ENCODE measurements around the gene SMAD7. TPM values are rescaled to one million over a fixed set of nuclear protein-coding genes. Genes with fewer than 3 reads are reported as not detected.
A peak's percentile ranks its signal among the peaks of the same experiment; 100 is the strongest.

Gene SMAD7
- total and polyA plus RNA-seq, 2 experiments from 2014 or later: 6.8 to 51.7 TPM

GRCh38 chr18:48959551-48959920 is 8.8 kb upstream of the SMAD7 start:
- no peaks in the 10 kb centered on the region for H3K9me3 ChIP-seq (ENCODE audit: low read depth)
- H3K9me2 ChIP-seq (ENCODE audit: insufficient read depth): no peaks in the 10 kb centered on the region
- no peak overlapping the region for H3K4me2 ChIP-seq (ENCODE audit: unreplicated experiment)
- no peaks in the 10 kb centered on the region for H3K36me3 ChIP-seq (ENCODE audit: low read depth)
- H3K79me2 ChIP-seq (ENCODE audit: insufficient read depth): no peaks in the 10 kb centered on the region
- no peaks in the 10 kb centered on the region for H4K20me1 ChIP-seq (ENCODE audit: insufficient read depth)
- H3K27ac ChIP-seq: no peak overlapping the region
- H3K4me3 ChIP-seq: no peak overlapping the region
- 81 to 86% methylated on average over 7 of the region's 7 CpGs for WGBS, 2 experiments (ENCODE audit: low coverage in 1 of 2, low lambda C conversion rate in 2 of 2, missing lambda C conversion rate in 2 of 2)
- in situ Hi-C loops (cut with MboI): no loop called here
- TF ChIP-seq EZH2 (IDR thresholded peaks at IDR 0.05; ENCODE audit: insufficient read depth, poor library complexity, severe bottlenecking) (no peak), EZH2phosphoT487 (IDR thresholded peaks at IDR 0.05; ENCODE audit: insufficient read depth, low read depth) (no peak)
- peaks cover 60% of the 10 kb centered on the region for H3K4me1 ChIP-seq (ENCODE audit: insufficient read depth)
- H2AFZ ChIP-seq: no peak overlapping the region
- peaks cover 38% of the 10 kb centered on the region for H3F3A ChIP-seq (ENCODE audit: insufficient read depth)
- H3K27me3 ChIP-seq (replicated peaks; ENCODE audit: insufficient read depth): no peaks in the 10 kb centered on the region
- H3K9ac ChIP-seq: no peak overlapping the region
- no peak for DNase-seq

GRCh38 chr18:48958951-48959350 is 8.2 kb upstream of the SMAD7 start:
- Histone ChIP-seq H3K27me3 (replicated peaks; ENCODE audit: insufficient read depth) (no peaks in the 10 kb centered on the region), H3K4me1 (ENCODE audit: insufficient read depth) (peaks cover 63% of the 10 kb centered on the region), H3K4me2 (ENCODE audit: unreplicated experiment) (no peak overlapping the region), H2AFZ (no peak overlapping the region), H3K9me2 (ENCODE audit: insufficient read depth) (no peaks in the 10 kb centered on the region), H3K9me3 (ENCODE audit: low read depth) (no peaks in the 10 kb centered on the region), H3F3A (ENCODE audit: insufficient read depth) (peaks cover 44% of the 10 kb centered on the region), H3K36me3 (ENCODE audit: low read depth) (no peaks in the 10 kb centered on the region), H4K20me1 (ENCODE audit: insufficient read depth) (no peaks in the 10 kb centered on the region), H3K79me2 (ENCODE audit: insufficient read depth) (peaks cover 3% of the 10 kb centered on the region), H3K4me3 (no peak overlapping the region), H3K9ac (no peak overlapping the region), H3K27ac (no peak overlapping the region)
- in situ Hi-C loops (cut with MboI): no loop called here
- TF ChIP-seq EZH2 (IDR thresholded peaks at IDR 0.05; ENCODE audit: insufficient read depth, poor library complexity, severe bottlenecking) (no peak), EZH2phosphoT487 (IDR thresholded peaks at IDR 0.05; ENCODE audit: insufficient read depth, low read depth) (no peak)
- no peak for DNase-seq
- WGBS, 2 experiments (ENCODE audit: low coverage in 1 of 2, low lambda C conversion rate in 2 of 2, missing lambda C conversion rate in 2 of 2): 97 to 98% methylated on average over 6 of the region's 6 CpGs

- peaks cover 54% of the 10 kb centered on the region for H3F3A ChIP-seq (ENCODE audit: insufficient read depth)
- peaks cover 69% of the 10 kb centered on the region for H3K4me1 ChIP-seq (ENCODE audit: insufficient read depth)
- H2AFZ ChIP-seq: no peak overlapping the region
- H3K9me3 ChIP-seq (ENCODE audit: low read depth): no peaks in the 10 kb centered on the region
- TF ChIP-seq EZH2 (IDR thresholded peaks at IDR 0.05; ENCODE audit: insufficient read depth, poor library complexity, severe bottlenecking) (no peak), EZH2phosphoT487 (IDR thresholded peaks at IDR 0.05; ENCODE audit: insufficient read depth, low read depth) (no peak)
- peak overlapping the region; percentile 96 for H3K27ac ChIP-seq
- H3K4me3 ChIP-seq: no peak overlapping the region
- H3K4me2 ChIP-seq (ENCODE audit: unreplicated experiment): peak overlapping the region; percentile 5
- peak overlapping the region; percentile 80 for H3K9ac ChIP-seq
- no peaks in the 10 kb centered on the region for H3K36me3 ChIP-seq (ENCODE audit: low read depth)
- 5 to 10% methylated on average over 4 of the region's 4 CpGs for WGBS, 2 experiments (ENCODE audit: low coverage in 1 of 2, low lambda C conversion rate in 2 of 2, missing lambda C conversion rate in 2 of 2)
- H4K20me1 ChIP-seq (ENCODE audit: insufficient read depth): no peaks in the 10 kb centered on the region
- in situ Hi-C loops (cut with MboI): no loop called here
- DNase-seq: peak; percentile 69
- H3K79me2 ChIP-seq (ENCODE audit: insufficient read depth): peaks cover 14% of the 10 kb centered on the region
- no peaks in the 10 kb centered on the region for H3K9me2 ChIP-seq (ENCODE audit: insufficient read depth)
- H3K27me3 ChIP-seq (replicated peaks; ENCODE audit: insufficient read depth): no peaks in the 10 kb centered on the region
These were observed 6.9 kb upstream of the SMAD7 start for GRCh38 chr18:48957616-48958015.

GRCh38 chr18:48957136-48957535 is 6.4 kb upstream of the SMAD7 start:
- Histone ChIP-seq H3K9me3 (ENCODE audit: low read depth) (no peaks in the 10 kb centered on the region), H3K79me2 (ENCODE audit: insufficient read depth) (peaks cover 14% of the 10 kb centered on the region), H3K9me2 (ENCODE audit: insufficient read depth) (no peaks in the 10 kb centered on the region), H3F3A (ENCODE audit: insufficient read depth) (peaks cover 54% of the 10 kb centered on the region), H3K4me3 (no peak overlapping the region), H3K27me3 (replicated peaks; ENCODE audit: insufficient read depth) (no peaks in the 10 kb centered on the region), H2AFZ (no peak overlapping the region), H3K9ac (peak overlapping the region; percentile 80), H4K20me1 (ENCODE audit: insufficient read depth) (no peaks in the 10 kb centered on the region), H3K4me1 (ENCODE audit: insufficient read depth) (peaks cover 69% of the 10 kb centered on the region), H3K27ac (peak overlapping the region; percentile 96), H3K36me3 (ENCODE audit: low read depth) (no peaks in the 10 kb centered on the region), H3K4me2 (ENCODE audit: unreplicated experiment) (peak overlapping the region; percentile 63)
- no peak for TF ChIP-seq EZH2 (IDR thresholded peaks at IDR 0.05; ENCODE audit: insufficient read depth, poor library complexity, severe bottlenecking)
- TF ChIP-seq EZH2phosphoT487 (IDR thresholded peaks at IDR 0.05; ENCODE audit: insufficient read depth, low read depth): no peak
- 5 to 12% methylated on average over 8 of the region's 8 CpGs for WGBS, 2 experiments (ENCODE audit: low coverage in 1 of 2, low lambda C conversion rate in 2 of 2, missing lambda C conversion rate in 2 of 2)
- peak; percentile 92 for DNase-seq
- in situ Hi-C loops (cut with MboI): no loop called here

GRCh38 chr18:48956356-48956755 is 5.6 kb upstream of the SMAD7 start:
- Histone ChIP-seq H3K4me2 (ENCODE audit: unreplicated experiment) (peak overlapping the region; percentile 63), H3K79me2 (ENCODE audit: insufficient read depth) (peaks cover 17% of the 10 kb centered on the region), H3F3A (ENCODE audit: insufficient read depth) (peaks cover 54% of the 10 kb centered on the region), H3K9me2 (ENCODE audit: insufficient read depth) (no peaks in the 10 kb centered on the region), H3K4me1 (ENCODE audit: insufficient read depth) (peaks cover 65% of the 10 kb centered on the region), H3K36me3 (ENCODE audit: low read depth) (no peaks in the 10 kb centered on the region), H3K27me3 (replicated peaks; ENCODE audit: insufficient read depth) (no peaks in the 10 kb centered on the region), H4K20me1 (ENCODE audit: insufficient read depth) (no peaks in the 10 kb centered on the region), H3K4me3 (peak overlapping the region; percentile 35), H2AFZ (no peak overlapping the region), H3K27ac (peak overlapping the region; percentile 96), H3K9ac (peak overlapping the region; percentile 80), H3K9me3 (ENCODE audit: low read depth) (no peaks in the 10 kb centered on the region)
- TF ChIP-seq EZH2phosphoT487 (IDR thresholded peaks at IDR 0.05; ENCODE audit: insufficient read depth, low read depth) (no peak), EZH2 (IDR thresholded peaks at IDR 0.05; ENCODE audit: insufficient read depth, poor library complexity, severe bottlenecking) (no peak)
- in situ Hi-C loops (cut with MboI): no loop called here
- DNase-seq: peak; percentile 89
- WGBS, 2 experiments (ENCODE audit: low coverage in 1 of 2, low lambda C conversion rate in 2 of 2, missing lambda C conversion rate in 2 of 2): 0 to 4% methylated on average over 1 of the region's 1 CpG

All from GM23248 (cell line).